Caco-2 (cell line): Measurements from ENCODE around the gene MAU2. TPM values are rescaled to one million over a fixed set of nuclear protein-coding genes. Genes with fewer than 3 reads are reported as not detected.

ENCODE experiments used
- BruUV-seq: library from RNA; stranded (reverse); fragments of 400-500 nt; replicated peaks from 2 replicates; lab custom pipeline; 2021; lab: Mats Ljungman, UMichigan
- CTCF ChIA-PET: fragments of 300-600 bp; sonication (Branson Sonifier 250); formaldehyde crosslinking; loops from one replicate; lab custom pipeline; 2022; ENCODE audit warnings: antibody characterized with exemption; lab: Charles Lee
- POLR2A ChIA-PET: fragments of 300-600 bp; sonication (Branson Sonifier 250); formaldehyde crosslinking; loops from one replicate; lab custom pipeline; 2022; ENCODE audit warnings: antibody characterized with exemption; lab: Charles Lee
- DNase-seq, 2 experiments: peaks; one replicate each; pipeline versions ENCODE4 v3.0.0 to v3.0.0-alpha.2; 2020 to 2022
- H3K27me3 ChIP-seq: replicated peaks from 2 replicates; pipeline ENCODE4 v1.6.0; 2011; ENCODE audit warnings: low read length; ENCODE audit not compliant: control insufficient read depth, insufficient read depth
- H3K36me3 ChIP-seq: 2 replicates; pipeline ENCODE4 v1.5.1; 2011; ENCODE audit warnings: low read length; ENCODE audit not compliant: control insufficient read depth, insufficient read depth
- H3K4me1 ChIP-seq: fragments of 250-450 bp; sonication (Bioruptor Pico); 2 replicates; pipeline ENCODE4 v1.5.1; 2020; ENCODE audit warnings: mild to moderate bottlenecking
- H3K4me3 ChIP-seq: 2 replicates; pipeline ENCODE4 v1.5.1; 2011; ENCODE audit warnings: low read depth, mild to moderate bottlenecking, control low read depth, low read length
- H3K9me3 ChIP-seq: fragments of 250-450 bp; sonication (Bioruptor Pico); 2 replicates; pipeline ENCODE4 v1.5.1; 2020; ENCODE audit warnings: mild to moderate bottlenecking, moderate library complexity
- H3K27ac Mint-ChIP-seq: one replicate; pipeline ENCODE4 v1.8.0; 2022; ENCODE audit warnings: mixed read lengths; ENCODE audit not compliant: unreplicated experiment
- H3K27me3 Mint-ChIP-seq: one replicate; pipeline ENCODE4 v1.8.0; 2022; ENCODE audit warnings: mixed read lengths; ENCODE audit not compliant: insufficient read depth, unreplicated experiment
- H3K36me3 Mint-ChIP-seq: one replicate; pipeline ENCODE4 v1.8.0; 2022; ENCODE audit warnings: mild to moderate bottlenecking, mixed read lengths; ENCODE audit not compliant: insufficient read depth, unreplicated experiment
- H3K4me1 Mint-ChIP-seq: one replicate; pipeline ENCODE4 v1.8.0; 2022; ENCODE audit warnings: low read depth, mixed read lengths; ENCODE audit not compliant: unreplicated experiment
- H3K4me3 Mint-ChIP-seq: one replicate; pipeline ENCODE4 v1.8.0; 2022; ENCODE audit warnings: mild to moderate bottlenecking, moderate library complexity, mixed read lengths; ENCODE audit not compliant: unreplicated experiment
- H3K9me3 Mint-ChIP-seq: one replicate; pipeline ENCODE4 v1.8.0; 2022; ENCODE audit warnings: mixed read lengths; ENCODE audit not compliant: unreplicated experiment
- CTCF ChIP-seq, 2 experiments: fragments of 200-600 bp in 1 of 2; IDR thresholded peaks; 1 replicate in 1 of 2; 2 replicates in 1 of 2; pipeline versions ENCODE4 v1.5.1 to v1.8.0; 2011 to 2022; ENCODE audit warnings: antibody characterized with exemption in 1 of 2, control low read depth in 1 of 2, inconsistent platforms in 1 of 2, low read depth in 1 of 2, low read length in 1 of 2, mild to moderate bottlenecking in 1 of 2, moderate library complexity in 1 of 2; ENCODE audit not compliant: insufficient read depth in 1 of 2, severe bottlenecking in 1 of 2, unreplicated experiment in 1 of 2
- intact Hi-C: fragments of 100-400 bp; cut with micrococcal nuclease; formaldehyde crosslinking; loops from one replicate; pipeline ENCODE4 v1.10.0; 2022; ENCODE audit not compliant: unreplicated experiment
- total RNA-seq: library from RNA; stranded (reverse); gene quantifications from 2 replicates; pipeline ENCODE4 v1.2.3, GENCODE V29; 2022

MAU2 gene
- total RNA-seq, 1 experiment from 2014 or later, result 51.3 TPM

- no peak for TF ChIP-seq CTCF (IDR thresholded peaks at IDR 0.05; ENCODE audit: insufficient read depth in 1 of 2, low read depth in 1 of 2, low read length in 1 of 2, severe bottlenecking in 1 of 2, unreplicated experiment in 1 of 2)
- Histone ChIP-seq H3K4me1 (no peaks in the 10 kb centered on the region), H3K36me3 (no peaks in the 10 kb centered on the region), H3K9me3 (no peaks in the 10 kb centered on the region), H3K27me3 (no peaks in the 10 kb centered on the region), H3K4me3 (no peak overlapping the region)
- DNase-seq, result no peak
- H3K27me3 Mint-ChIP-seq, result no peaks in the 10 kb centered on the region
- ChIA-PET CTCF (interaction anchor here (0.6 kb wide), 1 partner anchor 46 kb away, joined by 5 read pairs; no protein-coding TSS in a partner anchor), POLR2A (no interaction called here)
- H3K36me3 Mint-ChIP-seq, result peaks cover 43% of the 10 kb centered on the region
- no TSS peak for BruUV-seq
- no peak overlapping the region for H3K4me3 Mint-ChIP-seq
- H3K27ac Mint-ChIP-seq, result no peak overlapping the region
- no peaks in the 10 kb centered on the region for H3K4me1 Mint-ChIP-seq
- H3K9me3 Mint-ChIP-seq, result no peaks in the 10 kb centered on the region
- intact Hi-C loops, result no loop called here
Measured at GRCh38 chr19:19306191-19306590, 14.4 kb upstream of the MAU2 start.

- H3K36me3 ChIP-seq, result no peaks in the 10 kb centered on the region
- CTCF ChIA-PET, result no interaction called here
- POLR2A ChIA-PET, result no interaction called here
Measured at GRCh38 chr19:19308373-19308772, 12.3 kb upstream of the MAU2 start.

GRCh38 chr19:19315444-19315843 lies 5.2 kb upstream of the MAU2 start:
- intact Hi-C loops, result no loop called here
- peaks cover 29% of the 10 kb centered on the region for H3K36me3 Mint-ChIP-seq
- no peaks in the 10 kb centered on the region for H3K27me3 Mint-ChIP-seq
- no peak for TF ChIP-seq CTCF (IDR thresholded peaks at IDR 0.05; ENCODE audit: insufficient read depth in 1 of 2, low read depth in 1 of 2, low read length in 1 of 2, severe bottlenecking in 1 of 2, unreplicated experiment in 1 of 2)
- Histone ChIP-seq H3K27me3 (no peaks in the 10 kb centered on the region), H3K4me1 (no peaks in the 10 kb centered on the region), H3K36me3 (peaks cover 2% of the 10 kb centered on the region; the same call in 1 of the 2 replicates), H3K4me3 (no peak overlapping the region), H3K9me3 (no peaks in the 10 kb centered on the region)
- BruUV-seq, result no TSS peak
- no peak for DNase-seq
- no peak overlapping the region for H3K27ac Mint-ChIP-seq
- no peaks in the 10 kb centered on the region for H3K4me1 Mint-ChIP-seq
- ChIA-PET POLR2A (no interaction called here), CTCF (interaction anchor here (0.7 to 0.9 kb wide), 2 partner anchors 18 to 27 kb away, joined by 3 read pairs; no protein-coding TSS in a partner anchor)
- no peaks in the 10 kb centered on the region for H3K9me3 Mint-ChIP-seq
- H3K4me3 Mint-ChIP-seq, result no peak overlapping the region

More at GRCh38 chr19:19308373-19308772, 12.3 kb upstream of the MAU2 start:
- no peak overlapping the region for H3K4me3 Mint-ChIP-seq
- H3K4me1 Mint-ChIP-seq, result no peaks in the 10 kb centered on the region
- intact Hi-C loops, result no loop called here
- Histone ChIP-seq H3K4me3 (no peak overlapping the region), H3K9me3 (no peaks in the 10 kb centered on the region), H3K27me3 (no peaks in the 10 kb centered on the region), H3K4me1 (no peaks in the 10 kb centered on the region)
- H3K36me3 Mint-ChIP-seq, result peaks cover 47% of the 10 kb centered on the region
- no TSS peak for BruUV-seq
- no peak for DNase-seq
- no peaks in the 10 kb centered on the region for H3K9me3 Mint-ChIP-seq
- TF ChIP-seq CTCF (IDR thresholded peaks at IDR 0.05; ENCODE audit: insufficient read depth in 1 of 2, low read depth in 1 of 2, low read length in 1 of 2, severe bottlenecking in 1 of 2, unreplicated experiment in 1 of 2), result no peak
- H3K27me3 Mint-ChIP-seq, result no peaks in the 10 kb centered on the region
- no peak overlapping the region for H3K27ac Mint-ChIP-seq
